Amniotic epithelial cell (primary cell): Measurements from ENCODE around the gene THUMPD1.
"Not testable (repeated sequence)": the region's sequence is repeated elsewhere in the genome, so short reads cannot be mapped to it uniquely, and the experiment has no call there.

Source experiments
- DNase-seq: peaks from one replicate; pipeline ENCODE4 v3.0.0-alpha.2; 2010; ENCODE audit warnings: low read depth

THUMPD1 gene

DNA sequence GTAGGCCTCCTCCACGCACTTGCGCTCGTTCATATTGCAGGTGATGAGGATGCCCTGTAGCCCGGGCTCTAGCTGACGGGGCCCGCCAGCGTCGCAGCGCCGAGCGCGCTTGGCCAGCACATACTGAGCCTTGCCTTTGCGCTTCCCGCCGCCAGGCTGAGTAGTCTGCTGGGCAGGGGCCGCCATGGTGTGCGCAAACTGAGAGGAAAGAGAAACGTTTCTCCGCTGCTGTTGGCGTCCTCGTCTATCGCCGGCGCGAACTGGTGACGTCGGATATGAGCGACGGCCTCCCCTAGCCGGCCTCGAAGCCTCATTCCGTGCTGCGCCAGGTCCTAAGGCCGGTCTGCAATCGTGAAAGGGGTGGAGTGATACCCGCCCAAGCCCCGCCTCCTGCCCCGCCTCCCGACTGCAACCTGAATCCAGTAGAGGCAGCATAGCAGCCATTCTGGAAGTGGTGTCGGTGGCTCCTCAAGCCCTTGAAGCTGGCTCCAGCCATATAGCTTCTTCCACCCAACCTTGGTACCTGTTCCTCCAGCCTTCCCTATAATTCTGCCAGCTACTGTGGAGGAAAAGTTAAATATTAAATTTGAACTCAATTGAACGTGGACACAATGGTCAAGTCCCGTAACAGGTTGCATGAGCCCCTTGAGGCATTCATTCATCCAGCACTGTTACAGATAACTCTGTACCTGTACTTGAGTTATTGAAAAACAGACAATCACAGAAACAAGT, at the start of gene THUMPD1:
THUMPD1 (minus strand) TSS at position 265 of the 732 bp plus-strand sequence; CDS start at position 186, 79 bp downstream.
- DNase-seq, result peak; percentile 93

DNA sequence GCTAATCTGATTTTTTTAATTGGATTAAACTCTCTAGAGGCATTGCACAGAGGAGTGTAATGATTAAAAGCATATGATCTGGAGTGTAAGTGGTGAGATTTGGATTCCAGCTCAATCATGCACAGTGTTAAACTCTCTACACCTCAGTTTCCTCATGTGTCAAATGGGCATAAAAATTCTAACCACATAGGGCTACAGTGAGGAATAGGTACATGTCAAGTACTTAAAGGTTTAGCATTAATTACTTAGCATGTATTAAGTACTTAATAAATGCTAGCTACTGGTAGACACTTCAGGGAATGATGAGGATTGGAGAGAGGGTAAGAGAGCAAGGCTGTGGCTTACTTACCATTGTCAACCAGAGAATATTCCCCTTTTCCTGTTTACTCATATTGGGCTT, 47.5 kb upstream of the THUMPD1 start:
- DNase-seq, result no peak

GRCh38 chr16:20784204-20784603, 42.6 kb upstream of the THUMPD1 start:
- no peak for DNase-seq

GRCh38 chr16:20782470-20782869, 40.9 kb upstream of the THUMPD1 start:
- DNase-seq, result no peak

GRCh38 chr16:20781697-20782096, 40.1 kb upstream of the THUMPD1 start:
- no peak for DNase-seq

GRCh38 chr16:20774703-20775362, 33.2 kb upstream of the THUMPD1 start:
- peak; percentile 54 for DNase-seq

DNA sequence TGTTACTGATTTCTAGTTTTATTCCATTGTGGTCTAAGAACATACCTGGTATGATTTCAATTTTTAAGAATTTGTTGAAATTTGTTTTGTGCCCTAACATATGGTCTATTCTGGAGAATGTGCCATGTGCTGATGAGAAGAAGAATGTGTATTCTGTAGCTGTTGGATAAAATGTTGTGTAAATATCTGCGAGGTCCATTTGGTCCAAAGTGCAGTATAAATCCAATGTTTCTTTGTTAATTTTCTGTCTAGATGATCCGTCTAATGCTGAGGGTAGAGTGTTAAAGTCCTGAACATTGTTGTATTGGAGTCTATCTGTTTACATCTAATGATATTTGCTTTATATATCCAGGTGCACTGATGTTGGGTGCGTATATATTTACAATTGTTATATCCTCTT, 32.1 kb upstream of the THUMPD1 start:
- no peak for DNase-seq

DNA sequence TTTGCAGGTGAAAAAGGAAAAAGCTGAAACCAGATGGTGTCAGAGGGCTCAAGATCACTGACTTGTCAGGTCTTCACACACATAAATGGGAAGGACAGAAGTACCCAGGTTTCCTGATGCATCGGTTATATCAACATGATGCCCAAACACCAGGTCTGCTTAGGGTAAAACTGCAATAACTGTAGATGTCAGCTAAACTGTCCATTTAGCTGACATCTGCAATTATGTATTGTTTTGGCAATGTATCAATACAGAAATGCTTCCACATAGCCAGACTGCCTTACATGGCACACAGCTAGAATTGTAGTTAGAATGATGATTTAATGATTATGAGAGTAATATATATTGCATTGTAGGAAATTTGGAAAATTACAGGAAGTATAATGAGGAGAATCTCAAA, 27.2 kb upstream of the THUMPD1 start:
- no peak for DNase-seq

- peak; percentile 5 for DNase-seq
Measured at GRCh38 chr16:20768121-20768520, 26.5 kb upstream of the THUMPD1 start.

GRCh38 chr16:20767577-20767976, 26.0 kb upstream of the THUMPD1 start:
- DNase-seq, result no peak

GRCh38 chr16:20766294-20766693, 24.7 kb upstream of the THUMPD1 start:
- DNase-seq, result no peak

GRCh38 chr16:20765732-20766131, 24.1 kb upstream of the THUMPD1 start:
- DNase-seq, result no peak

- not testable (repeated sequence) for DNase-seq
Measured at GRCh38 chr16:20764448-20764847, 22.8 kb upstream of the THUMPD1 start.

GRCh38 chr16:20763461-20764232, 22.0 kb upstream of the THUMPD1 start, which contains the start of gene ACSM3:
TSS of gene ACSM3 (plus strand) at chr16:20764014. CDS start at chr16:20770035, 6,021 bp downstream.
- DNase-seq, result peak; percentile 76

- DNase-seq, result no peak
Measured at GRCh38 chr16:20762404-20763123, 20.9 kb upstream of the THUMPD1 start.

- DNase-seq, result no peak
Measured at GRCh38 chr16:20761175-20761574, 19.6 kb upstream of the THUMPD1 start.

DNA sequence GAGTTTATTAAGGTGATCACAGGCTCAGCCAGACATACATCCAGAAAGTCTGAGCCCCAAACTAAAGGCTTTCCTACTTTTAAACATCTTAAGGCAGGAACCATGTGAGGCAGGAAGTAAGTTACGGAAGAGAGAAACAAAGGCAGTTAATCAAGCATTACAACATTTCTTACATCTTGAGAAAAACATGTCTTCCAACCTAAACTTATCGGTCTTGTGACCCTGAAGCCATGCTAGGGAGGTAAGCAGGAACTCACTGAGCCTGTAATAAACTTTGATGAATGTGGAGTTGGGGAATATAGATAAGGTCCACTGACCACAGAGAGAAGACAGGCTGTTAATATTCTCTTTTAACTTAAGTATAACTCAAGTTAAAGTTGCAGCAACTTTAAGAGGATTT, 18.7 kb upstream of the THUMPD1 start:
- peak; percentile 64 for DNase-seq

DNA sequence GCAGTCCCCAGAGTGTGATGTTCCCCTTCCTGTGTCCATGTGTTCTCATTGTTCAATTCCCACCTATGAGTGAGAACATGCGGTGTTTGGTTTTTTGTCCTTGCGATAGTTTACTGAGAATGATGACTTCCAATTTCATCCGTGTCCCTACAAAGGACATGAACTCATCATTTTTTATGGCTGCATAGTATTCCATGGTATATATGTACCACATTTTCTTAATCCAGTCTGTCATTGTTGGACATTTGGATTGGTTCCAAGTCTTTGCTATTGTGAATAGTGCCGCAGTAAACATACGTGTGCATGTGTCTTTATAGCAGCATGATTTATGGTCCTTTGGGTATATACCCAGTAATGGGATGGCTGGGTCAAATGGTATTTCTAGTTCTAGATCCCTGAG, 14.2 kb upstream of the THUMPD1 start:
- DNase-seq, result not testable (repeated sequence)

- no peak for DNase-seq
Measured at GRCh38 chr16:20755238-20755637, 13.6 kb upstream of the THUMPD1 start.

DNA sequence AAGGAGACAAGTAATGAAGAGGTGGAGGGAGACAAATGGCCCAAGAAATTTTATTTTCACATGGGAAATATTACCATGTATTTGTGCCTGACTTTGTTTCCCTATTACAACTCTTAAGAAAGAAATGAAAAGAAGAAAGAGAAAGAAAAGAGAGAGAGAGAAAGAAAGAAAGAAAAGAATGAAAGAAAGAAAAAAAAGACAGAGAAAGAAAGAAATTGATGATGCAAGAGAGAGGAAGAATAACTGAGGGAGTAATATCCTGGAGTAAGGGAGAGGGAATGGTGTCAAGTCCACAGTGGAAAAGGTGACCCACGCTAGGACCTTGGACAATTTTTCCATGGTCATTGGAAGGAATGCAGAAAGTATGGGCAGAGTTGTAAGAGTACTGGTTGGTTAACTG, 12.1 kb upstream of the THUMPD1 start:
- DNase-seq, result no peak

DNA sequence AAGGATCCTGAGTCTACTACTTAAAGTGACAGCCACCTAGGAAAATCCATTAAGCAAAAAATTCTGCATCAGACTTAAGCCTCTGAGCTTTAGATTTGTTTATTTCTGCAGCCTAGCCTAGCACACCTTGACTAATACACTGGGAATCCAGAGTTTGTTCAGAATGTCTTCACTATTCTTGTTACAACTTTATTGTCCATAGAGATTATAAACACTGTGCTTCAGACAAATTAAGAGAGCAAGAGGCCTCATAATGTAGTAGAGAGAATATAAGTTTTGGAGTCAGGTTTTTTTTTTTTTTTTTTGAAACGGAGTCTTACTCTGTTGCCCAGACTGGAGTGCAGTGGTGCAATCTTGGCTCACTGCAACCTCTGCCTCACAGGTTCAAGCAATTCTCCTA, 8.9 kb upstream of the THUMPD1 start:
- DNase-seq, result peak; percentile 3

- DNase-seq, result no peak
Measured at GRCh38 chr16:20749474-20749873, 7.9 kb upstream of the THUMPD1 start.
